Astrocyte (in vitro differentiated cells and primary cell): ENCODE data around the gene SYT2.

Experiments
- CTCF ChIP-seq: IDR thresholded peaks from 2 replicates; pipeline ENCODE4 v1.5.1; 2011; ENCODE audit warnings: low read depth, mild to moderate bottlenecking, inconsistent platforms, low read length, moderate library complexity; ENCODE audit not compliant: insufficient read depth
- EZH2 ChIP-seq: IDR thresholded peaks from 2 replicates; pipeline ENCODE4 v1.6.1; 2012; ENCODE audit warnings: mild to moderate bottlenecking, low read length, inconsistent platforms; ENCODE audit not compliant: insufficient read depth

- no peak for TF ChIP-seq CTCF
- peak; percentile 3 for TF ChIP-seq EZH2
These were observed 65.8 kb downstream of the SYT2 start for GRCh38 chr1:202644219-202645096.
